CD4-positive, alpha-beta memory T cell (primary cell): ENCODE data around the gene ICAM2. TPM values are rescaled to one million over a fixed set of nuclear protein-coding genes. Genes with fewer than 3 reads are reported as not detected.
A peak's percentile ranks its signal among the peaks of the same experiment; 100 is the strongest.

Source experiments
- CTCF ChIA-PET: fragments of 350-600 bp; sonication (Branson Sonifier 250); formaldehyde crosslinking; loops from one replicate; lab custom pipeline; 2021; ENCODE audit warnings: inconsistent platforms; ENCODE audit not compliant: partially characterized antibody; lab: Charles Lee
- POLR2A ChIA-PET: fragments of 350-600 bp; sonication (Branson Sonifier 250); formaldehyde crosslinking; loops from one replicate; lab custom pipeline; 2021; ENCODE audit not compliant: partially characterized antibody; lab: Charles Lee
- DNase-seq, 5 donors: peaks; one replicate each; pipeline versions ENCODE4 v3.0.0 to v3.0.0-alpha.2; 2020 to 2022; ENCODE audit warnings: mixed read lengths in 1 of 5
- H3K27ac ChIP-seq: one replicate; pipeline ENCODE4 v1.7.0; 2013; ENCODE audit warnings: low read depth, low read length
- H3K27me3 ChIP-seq: 2 replicates; pipeline ENCODE4 v1.7.0; 2013; ENCODE audit warnings: mild to moderate bottlenecking, low read length, moderate library complexity; ENCODE audit not compliant: insufficient read depth
- H3K36me3 ChIP-seq: 2 replicates; pipeline ENCODE4 v1.7.0; 2013; ENCODE audit warnings: mild to moderate bottlenecking, low read length, moderate library complexity; ENCODE audit not compliant: insufficient read depth
- H3K4me1 ChIP-seq: 2 replicates; pipeline ENCODE4 v1.7.0; 2013; ENCODE audit warnings: mild to moderate bottlenecking, low read length, moderate library complexity; ENCODE audit not compliant: insufficient read depth
- H3K4me3 ChIP-seq, 2 donors: one replicate each; pipeline ENCODE4 v1.7.0; 2013; ENCODE audit warnings: low read length in 2 of 2, mild to moderate bottlenecking in 1 of 2
- H3K9me3 ChIP-seq, 2 donors: one replicate each; pipeline ENCODE4 v1.7.0; 2013; ENCODE audit warnings: low read length in 2 of 2, control low read depth in 1 of 2; ENCODE audit not compliant: control insufficient read depth in 1 of 2
- H3K27ac Mint-ChIP-seq, 7 donors: one replicate each; pipeline ENCODE4 v1.8.0; 2020 to 2021; ENCODE audit warnings: mixed read lengths in 7 of 7, mild to moderate bottlenecking in 6 of 7, inconsistent platforms in 3 of 7, moderate library complexity in 3 of 7
- H3K27me3 Mint-ChIP-seq, 2 donors: one replicate each; pipeline ENCODE4 v1.8.0; 2020 to 2021; ENCODE audit warnings: mixed read lengths in 2 of 2
- H3K36me3 Mint-ChIP-seq, 2 donors: one replicate each; pipeline ENCODE4 v1.8.0; 2020 to 2021; ENCODE audit warnings: mixed read lengths in 2 of 2, inconsistent platforms in 1 of 2, mild to moderate bottlenecking in 1 of 2
- H3K4me1 Mint-ChIP-seq, 4 donors: one replicate each; pipeline ENCODE4 v1.8.0; 2020 to 2021; ENCODE audit warnings: mixed read lengths in 4 of 4, mild to moderate bottlenecking in 1 of 4
- H3K4me3 Mint-ChIP-seq, 8 donors: one replicate each; pipeline ENCODE4 v1.8.0; 2020 to 2021; ENCODE audit warnings: mixed read lengths in 8 of 8, mild to moderate bottlenecking in 7 of 8, moderate library complexity in 6 of 8, inconsistent platforms in 3 of 8
- H3K9me3 Mint-ChIP-seq, 8 donors: one replicate each; pipeline ENCODE4 v1.8.0; 2020 to 2021; ENCODE audit warnings: mixed read lengths in 8 of 8, mild to moderate bottlenecking in 5 of 8, inconsistent platforms in 3 of 8, moderate library complexity in 1 of 8
- intact Hi-C: fragments of 100-400 bp; cut with micrococcal nuclease; formaldehyde crosslinking; loops from one replicate; pipeline ENCODE4 v1.15.1; 2023
- polyA plus RNA-seq, 2 donors: library from polyadenylated mRNA; unstranded; fragments of 300-500 nt; fragmentation: Illumina TruSeq; gene quantifications; one replicate each; pipeline ENCODE4 v1.2.3, GENCODE V29; 2021
- total RNA-seq, 2 experiments: library from RNA; stranded (reverse); gene quantifications; one replicate each; pipeline ENCODE4 v1.2.3, GENCODE V29; 2021

ICAM2 gene
- total and polyA plus RNA-seq, 4 experiments from 2014 or later, result 150 to 591 (median 285) TPM

- H3K4me1 ChIP-seq, result peaks cover 62% of the 10 kb centered on the region
- Mint-ChIP-seq H3K9me3 (peaks cover 0 to 5% (median 0%) of the 10 kb centered on the region in 8 donors), H3K36me3 (peaks cover 78 to 93% of the 10 kb centered on the region in 2 donors), H3K4me1 (peaks cover 34 to 94% (median 63%) of the 10 kb centered on the region in 4 donors), H3K4me3 (peak overlapping the region in 1 of 8 donors; percentile 74), H3K27me3 (no peaks in the 10 kb centered on the region), H3K27ac (peak overlapping the region; percentile 36 to 93 (median 82))
- no peaks in the 10 kb centered on the region for H3K9me3 ChIP-seq
- ChIA-PET CTCF (interaction anchor here (7.2 kb wide), 1 partner anchor 74 kb away, joined by 47 read pairs; the partner anchor contains the start of gene ERN1), POLR2A (interaction anchor here (2.3 to 7.6 kb wide), 3 partner anchors 24 to 87 kb away, joined by 7 to 49 read pairs (median 8); partner anchors contain the start of gene ERN1)
- no peaks in the 10 kb centered on the region for H3K27me3 ChIP-seq
- no peak for DNase-seq
- H3K27ac ChIP-seq, result no peak overlapping the region
- peaks cover 68% of the 10 kb centered on the region for H3K36me3 ChIP-seq
- H3K4me3 ChIP-seq, result no peak overlapping the region
- intact Hi-C loops, result no loop called here
These were observed 38.2 kb upstream of the ICAM2 start for GRCh38 chr17:64058621-64059020.

- H3K9me3 ChIP-seq, result no peaks in the 10 kb centered on the region
- Mint-ChIP-seq H3K27ac (peak overlapping the region; percentile 37 to 93 (median 82)), H3K9me3 (peaks cover 0 to 1% (median 0%) of the 10 kb centered on the region in 8 donors), H3K4me3 (peak overlapping the region in 1 of 8 donors; percentile 39), H3K4me1 (peaks cover 34 to 94% (median 64%) of the 10 kb centered on the region in 4 donors), H3K36me3 (peaks cover 78 to 94% of the 10 kb centered on the region in 2 donors), H3K27me3 (no peaks in the 10 kb centered on the region)
- peaks cover 74% of the 10 kb centered on the region for H3K36me3 ChIP-seq
- POLR2A ChIA-PET, result interaction anchor here (1.8 to 7.6 kb wide), 4 partner anchors 24 to 88 kb away, joined by 6 to 49 read pairs (median 8); partner anchors contain the start of genes ERN1 and ICAM2
- peaks cover 62% of the 10 kb centered on the region for H3K4me1 ChIP-seq
- H3K4me3 ChIP-seq, result no peak overlapping the region
- H3K27ac ChIP-seq, result no peak overlapping the region
- CTCF ChIA-PET, result interaction anchor here (0.6 to 7.2 kb wide), 4 partner anchors 13 to 138 kb away, joined by 3 to 47 read pairs (median 6); partner anchors contain the start of genes ERN1 and GH1
- intact Hi-C loops, result no loop called here
- no peaks in the 10 kb centered on the region for H3K27me3 ChIP-seq
- DNase-seq, result no peak
These were observed 37.3 kb upstream of the ICAM2 start for GRCh38 chr17:64057701-64058263.

DNA sequence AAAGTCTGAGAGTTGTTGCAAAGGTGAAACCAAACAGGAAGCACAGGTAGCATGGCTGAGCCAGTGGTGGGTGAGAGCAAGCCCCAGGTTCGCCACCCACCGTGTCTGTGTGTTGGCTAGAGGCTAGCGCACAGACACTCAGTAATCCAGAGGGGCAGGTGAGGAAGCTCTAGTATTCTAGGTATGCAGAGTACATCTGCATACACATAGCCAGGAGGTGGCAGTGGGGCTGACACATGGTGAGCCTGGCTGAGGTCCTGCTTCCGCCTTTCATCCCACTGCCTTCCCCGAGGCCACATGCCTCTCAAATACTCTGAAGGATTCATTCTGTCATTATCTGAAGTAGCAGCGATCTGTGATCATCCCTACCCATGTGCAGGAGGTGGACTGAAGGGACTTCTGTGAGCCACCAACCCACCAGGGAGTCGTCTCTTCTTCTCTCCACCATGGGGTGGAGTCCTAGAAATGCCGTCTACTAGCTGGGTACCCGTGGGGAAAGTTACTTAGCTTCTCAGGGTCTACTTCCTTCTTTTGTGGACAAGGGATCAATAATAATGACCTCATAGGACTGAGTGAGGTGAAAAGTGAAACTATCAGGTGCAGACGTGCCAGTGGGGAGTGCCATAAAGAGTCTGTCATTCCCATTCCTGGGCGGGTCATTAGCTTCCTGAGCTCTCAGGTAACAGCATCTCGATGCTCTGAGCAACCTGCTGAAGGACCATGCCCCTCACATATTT lies 36.0 kb upstream of the ICAM2 start:
- Histone ChIP-seq H3K36me3 (peaks cover 69% of the 10 kb centered on the region), H3K27ac (peak overlapping the region; percentile 14), H3K9me3 (no peaks in the 10 kb centered on the region), H3K4me1 (peaks cover 62% of the 10 kb centered on the region), H3K4me3 (no peak overlapping the region), H3K27me3 (no peaks in the 10 kb centered on the region)
- Mint-ChIP-seq H3K9me3 (peaks cover 0 to 1% (median 0%) of the 10 kb centered on the region in 8 donors), H3K4me1 (peaks cover 39 to 94% (median 65%) of the 10 kb centered on the region in 4 donors), H3K27ac (peak overlapping the region; percentile 42 to 93 (median 91)), H3K4me3 (peak overlapping the region in 6 of 8 donors; percentile 26 to 69 (median 60)), H3K36me3 (peaks cover 82 to 93% of the 10 kb centered on the region in 2 donors), H3K27me3 (no peaks in the 10 kb centered on the region)
- intact Hi-C loops, result no loop called here
- peak in 1 of 5 donors; percentile 40 for DNase-seq
- CTCF ChIA-PET, result interaction anchor here (1.0 to 7.2 kb wide), 8 partner anchors 10 to 137 kb away, joined by 3 to 47 read pairs (median 4); partner anchors contain the start of genes ERN1 and GH1
- POLR2A ChIA-PET, result interaction anchor here (0.7 to 7.6 kb wide), 7 partner anchors 26 to 137 kb away, joined by 3 to 49 read pairs (median 6); partner anchors contain the start of genes ERN1 and ICAM2

DNA sequence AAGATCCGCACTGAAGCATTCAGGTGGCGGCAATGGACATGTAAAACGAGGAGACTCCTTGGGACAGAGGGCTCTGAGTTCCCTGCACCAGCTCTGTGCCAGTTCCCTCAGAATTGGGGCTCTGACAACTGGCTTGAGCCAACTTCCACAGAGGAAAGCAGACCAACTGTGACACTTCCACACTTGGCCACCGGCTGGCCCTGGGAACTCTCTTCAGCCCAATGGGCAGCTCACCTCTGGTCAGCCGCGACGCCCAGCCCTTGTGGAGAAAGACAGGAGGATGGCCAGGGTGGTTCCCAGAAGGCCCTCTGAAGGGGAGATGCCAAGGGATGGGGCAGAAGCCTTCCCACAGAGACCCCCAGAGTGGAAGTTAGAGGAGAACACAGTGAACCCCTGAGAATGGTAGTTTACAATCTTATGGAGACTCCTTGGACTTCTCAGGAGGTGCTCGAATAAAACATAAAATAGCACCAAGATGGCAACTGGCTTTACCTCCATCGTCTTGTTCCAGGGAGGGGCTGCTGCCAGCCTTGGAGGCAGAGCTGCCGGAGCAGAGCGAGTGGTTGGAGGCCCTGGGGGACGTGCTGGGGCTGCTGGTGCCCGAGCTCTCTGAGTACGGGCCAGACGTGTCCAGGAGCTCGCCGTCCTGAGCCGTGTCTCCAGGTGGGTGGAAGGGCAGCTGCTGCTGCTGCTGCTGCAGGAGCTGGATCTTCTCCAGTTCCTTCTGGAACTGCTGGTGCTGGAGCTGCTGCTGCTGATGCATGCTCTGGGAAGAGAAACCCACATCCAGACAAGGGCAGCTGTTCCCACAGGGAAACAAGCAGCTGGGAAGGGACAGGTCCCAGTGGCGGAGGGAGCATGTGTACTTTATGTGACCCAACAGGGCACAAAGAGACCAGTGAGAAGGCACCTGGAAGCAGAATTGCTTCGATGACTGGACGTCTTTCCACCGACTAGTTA lies 35.0 kb upstream of the ICAM2 start:
- Mint-ChIP-seq H3K4me3 (no peak overlapping the region), H3K36me3 (peaks cover 83 to 93% of the 10 kb centered on the region in 2 donors), H3K9me3 (peaks cover 0 to 1% (median 0%) of the 10 kb centered on the region in 8 donors), H3K4me1 (peaks cover 44 to 94% (median 65%) of the 10 kb centered on the region in 4 donors), H3K27me3 (no peaks in the 10 kb centered on the region), H3K27ac (peak overlapping the region; percentile 61 to 93 (median 90))
- no peak for DNase-seq
- Histone ChIP-seq H3K27ac (no peak overlapping the region), H3K36me3 (peaks cover 64% of the 10 kb centered on the region), H3K4me1 (peaks cover 62% of the 10 kb centered on the region), H3K9me3 (no peaks in the 10 kb centered on the region), H3K4me3 (no peak overlapping the region), H3K27me3 (no peaks in the 10 kb centered on the region)
- POLR2A ChIA-PET, result interaction anchor here (0.7 to 7.6 kb wide), 5 partner anchors 8 to 75 kb away, joined by 3 to 49 read pairs (median 8); partner anchors contain the start of genes ERN1 and ICAM2
- intact Hi-C loops, result no loop called here
- CTCF ChIA-PET, result interaction anchor here (0.6 to 7.2 kb wide), 5 partner anchors 27 to 133 kb away, joined by 3 to 47 read pairs (median 4); partner anchors contain the start of gene ERN1

DNA sequence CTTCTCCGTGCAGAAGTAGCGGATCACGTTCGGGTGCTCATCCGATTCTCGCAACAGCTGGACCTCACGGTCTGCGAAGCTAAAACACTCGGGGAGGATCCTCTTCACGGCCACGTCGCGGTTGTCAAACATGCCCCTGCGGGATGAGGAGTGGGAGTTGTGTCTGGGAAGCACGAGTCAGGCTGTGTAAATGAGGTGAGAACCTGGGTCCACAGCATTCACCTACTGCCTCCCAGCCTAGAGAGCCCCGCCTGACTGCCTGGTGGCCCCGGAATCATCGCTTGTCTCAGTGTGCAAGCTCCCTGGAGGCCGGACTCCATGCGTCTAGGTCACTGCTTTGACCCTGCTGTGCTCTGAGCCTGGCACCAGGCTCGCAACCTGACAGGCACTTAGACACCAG lies 33.9 kb upstream of the ICAM2 start:
- Histone ChIP-seq H3K4me1 (peaks cover 68% of the 10 kb centered on the region), H3K36me3 (peaks cover 64% of the 10 kb centered on the region), H3K27me3 (no peaks in the 10 kb centered on the region), H3K9me3 (no peaks in the 10 kb centered on the region), H3K4me3 (no peak overlapping the region), H3K27ac (no peak overlapping the region)
- H3K4me3 Mint-ChIP-seq, result no peak overlapping the region
- DNase-seq, result no peak
- CTCF ChIA-PET, result interaction anchor here (1.6 to 7.2 kb wide), 4 partner anchors 9 to 78 kb away, joined by 3 to 47 read pairs (median 11); partner anchors contain the start of gene ERN1
- intact Hi-C loops, result no loop called here
- peaks cover 0 to 1% (median 0%) of the 10 kb centered on the region in 8 donors for H3K9me3 Mint-ChIP-seq
- peaks cover 83 to 92% of the 10 kb centered on the region in 2 donors for H3K36me3 Mint-ChIP-seq
- H3K27me3 Mint-ChIP-seq, result no peaks in the 10 kb centered on the region
- peak overlapping the region in 3 of 7 donors; percentile 27 to 82 (median 48) for H3K27ac Mint-ChIP-seq
- H3K4me1 Mint-ChIP-seq, result peaks cover 44 to 94% (median 68%) of the 10 kb centered on the region in 4 donors
- POLR2A ChIA-PET, result interaction anchor here (0.6 to 7.6 kb wide), 7 partner anchors 9 to 92 kb away, joined by 3 to 49 read pairs (median 3); partner anchors contain the start of gene ERN1

GRCh38 chr17:64053101-64053500 lies 32.7 kb upstream of the ICAM2 start:
- ChIA-PET CTCF (interaction anchor here (0.8 to 7.2 kb wide), 9 partner anchors 11 to 134 kb away, joined by 3 to 47 read pairs (median 4); partner anchors contain the start of genes ERN1 and GH1), POLR2A (interaction anchor here (1.0 to 7.6 kb wide), 3 partner anchors 11 to 80 kb away, joined by 3 to 49 read pairs (median 3); partner anchors contain the start of gene ERN1)
- peaks cover 68% of the 10 kb centered on the region for H3K36me3 ChIP-seq
- no peak overlapping the region for H3K27ac ChIP-seq
- peaks cover 0 to 1% (median 0%) of the 10 kb centered on the region in 8 donors for H3K9me3 Mint-ChIP-seq
- peak overlapping the region in 6 of 7 donors; percentile 76 to 90 (median 84) for H3K27ac Mint-ChIP-seq
- no peak overlapping the region for H3K4me3 ChIP-seq
- no peaks in the 10 kb centered on the region for H3K9me3 ChIP-seq
- intact Hi-C loops, result no loop called here
- peak overlapping the region in 1 of 8 donors; percentile 35 for H3K4me3 Mint-ChIP-seq
- peaks cover 80 to 88% of the 10 kb centered on the region in 2 donors for H3K36me3 Mint-ChIP-seq
- DNase-seq, result no peak
- no peaks in the 10 kb centered on the region for H3K27me3 ChIP-seq
- H3K4me1 Mint-ChIP-seq, result peaks cover 44 to 88% (median 69%) of the 10 kb centered on the region in 4 donors
- H3K4me1 ChIP-seq, result peaks cover 74% of the 10 kb centered on the region
- no peaks in the 10 kb centered on the region for H3K27me3 Mint-ChIP-seq
